H54 (cell line): Measurements from ENCODE around the gene EFHC1.

Experiments used
- DNase-seq: peaks from one replicate; pipeline ENCODE4 v3.0.0; 2011; ENCODE audit warnings: low spot score, mixed read lengths; ENCODE audit not compliant: insufficient read length
- FAIRE-seq: peaks from 3 replicates; lab custom pipeline; 2011; peaks lifted over from hg19 to GRCh38; lab: Jason Lieb, UNC
- POLR2A ChIP-seq: IDR thresholded peaks from 2 replicates; pipeline ENCODE4 v1.6.1; 2011; ENCODE audit warnings: low read depth, mild to moderate bottlenecking, low read length

The EFHC1 gene

GRCh38 chr6:52389626-52390360 is 30.3 kb upstream of the EFHC1 start:
- DNase-seq (no peak), FAIRE-seq (peak; percentile 84)
- TF ChIP-seq POLR2A: no peak

DNA sequence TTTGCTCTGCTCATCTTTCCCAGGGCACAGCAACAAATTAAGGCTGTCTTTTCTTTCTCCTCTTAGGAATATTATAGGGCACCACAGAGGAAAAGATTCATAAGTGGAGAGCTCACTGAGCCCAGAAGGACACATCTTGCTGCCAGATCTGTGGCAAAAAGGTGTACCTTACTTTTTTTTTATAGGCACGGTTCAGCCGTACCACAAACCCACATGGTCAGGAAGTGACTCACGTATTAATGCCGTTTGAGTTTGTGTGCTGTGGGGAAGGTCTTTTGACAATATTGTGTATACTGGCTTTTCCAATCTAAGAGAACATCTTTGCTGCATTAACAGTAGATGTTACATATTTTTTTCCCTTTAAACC is 29.8 kb upstream of the EFHC1 start:
- TF ChIP-seq POLR2A: no peak
- DNase-seq (peak; percentile 47), FAIRE-seq (peak; percentile 93)

GRCh38 chr6:52391599-52391998 is 28.5 kb upstream of the EFHC1 start:
- FAIRE-seq (no peak), DNase-seq (no peak)
- no peak for TF ChIP-seq POLR2A

- no peak for TF ChIP-seq POLR2A
- FAIRE-seq: peak; percentile 58
- no peak for DNase-seq
These were observed 27.2 kb upstream of the EFHC1 start for GRCh38 chr6:52392944-52393343.

- no peak for TF ChIP-seq POLR2A
- no peak for DNase-seq
- FAIRE-seq: no peak
These were observed 26.4 kb upstream of the EFHC1 start for GRCh38 chr6:52393780-52394179.

DNA sequence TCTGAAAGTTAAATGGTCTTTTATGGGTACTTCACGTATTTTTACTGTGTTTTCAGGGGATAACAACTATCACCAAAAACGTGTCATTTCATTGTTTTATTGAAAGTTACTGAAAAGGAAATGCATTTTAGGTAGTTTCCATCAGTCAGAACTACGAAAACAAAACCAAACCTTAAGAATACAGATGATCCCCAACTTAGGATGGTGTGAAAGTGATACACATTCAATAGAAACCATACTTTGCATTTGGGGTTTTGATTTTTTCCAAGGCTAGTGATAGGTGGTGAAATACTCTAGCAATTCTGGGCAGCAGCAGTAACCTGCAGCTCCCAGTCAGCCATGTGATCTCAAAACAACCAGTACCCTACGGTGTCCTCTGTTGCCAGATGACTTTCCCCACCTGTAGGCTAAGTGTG is 25.9 kb upstream of the EFHC1 start:
- TF ChIP-seq POLR2A: no peak
- FAIRE-seq (no peak), DNase-seq (no peak)

DNA sequence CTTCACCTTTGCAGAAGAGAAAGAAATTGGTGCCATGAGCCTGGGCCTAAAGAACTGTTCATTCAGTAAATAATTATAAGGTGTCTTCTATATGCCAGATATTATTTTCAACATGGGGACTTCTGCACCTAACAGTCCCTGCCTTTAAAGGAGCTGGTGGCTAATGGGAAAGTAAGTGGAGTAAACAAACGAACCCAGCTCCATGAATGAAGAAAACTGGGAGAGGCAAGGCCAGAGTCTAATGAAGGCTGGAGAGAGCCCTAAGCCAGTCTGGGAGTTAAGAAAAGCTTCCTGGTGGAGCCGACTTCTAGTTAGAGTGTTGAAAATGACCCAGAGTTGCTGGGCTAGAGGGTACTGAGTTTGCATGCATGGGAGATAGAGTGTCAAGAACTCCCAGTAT is 24.2 kb upstream of the EFHC1 start:
- TF ChIP-seq POLR2A: no peak
- DNase-seq (no peak), FAIRE-seq (no peak)

- peak; percentile 50 for DNase-seq
- TF ChIP-seq POLR2A: no peak
- FAIRE-seq: peak; percentile 87
These were observed 20.4 kb upstream of the EFHC1 start for GRCh38 chr6:52399511-52400312.

GRCh38 chr6:52400313-52401041 is 19.7 kb upstream of the EFHC1 start:
- DNase-seq (no peak), FAIRE-seq (no peak)
- no peak for TF ChIP-seq POLR2A

DNA sequence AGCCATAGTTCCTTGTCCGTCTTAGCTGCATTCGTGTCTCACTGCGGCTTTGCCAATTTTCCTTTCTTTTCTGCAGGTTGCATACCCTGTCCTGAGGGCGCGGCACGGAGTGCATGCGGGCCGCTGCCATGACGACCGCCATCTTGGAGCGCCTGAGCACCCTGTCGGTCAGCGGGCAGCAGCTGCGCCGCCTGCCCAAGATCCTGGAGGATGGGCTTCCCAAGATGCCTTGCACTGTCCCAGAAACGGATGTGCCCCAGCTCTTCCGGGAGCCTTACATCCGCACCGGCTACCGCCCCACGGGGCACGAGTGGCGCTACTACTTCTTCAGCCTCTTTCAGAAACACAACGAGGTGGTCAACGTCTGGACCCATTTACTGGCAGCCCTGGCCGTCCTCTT is 17.1 kb upstream of the EFHC1 start:
- no peak for TF ChIP-seq POLR2A
- DNase-seq (no peak), FAIRE-seq (no peak)

DNA sequence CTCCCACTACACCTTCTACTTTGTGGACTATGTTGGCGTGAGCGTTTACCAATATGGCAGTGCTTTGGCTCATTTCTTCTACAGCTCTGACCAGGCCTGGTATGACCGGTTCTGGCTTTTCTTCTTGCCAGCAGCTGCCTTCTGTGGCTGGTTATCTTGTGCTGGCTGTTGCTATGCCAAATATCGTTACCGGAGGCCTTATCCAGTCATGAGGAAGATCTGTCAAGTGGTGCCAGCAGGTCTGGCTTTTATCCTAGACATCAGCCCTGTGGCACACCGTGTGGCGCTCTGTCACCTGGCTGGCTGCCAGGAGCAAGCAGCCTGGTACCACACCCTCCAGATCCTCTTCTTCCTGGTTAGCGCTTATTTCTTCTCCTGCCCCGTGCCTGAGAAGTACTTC is 16.5 kb upstream of the EFHC1 start:
- no peak for DNase-seq
- TF ChIP-seq POLR2A: no peak
- FAIRE-seq: no peak

- no peak for TF ChIP-seq POLR2A
- FAIRE-seq: no peak
These were observed 14.9 kb upstream of the EFHC1 start for GRCh38 chr6:52405243-52405642.

DNA sequence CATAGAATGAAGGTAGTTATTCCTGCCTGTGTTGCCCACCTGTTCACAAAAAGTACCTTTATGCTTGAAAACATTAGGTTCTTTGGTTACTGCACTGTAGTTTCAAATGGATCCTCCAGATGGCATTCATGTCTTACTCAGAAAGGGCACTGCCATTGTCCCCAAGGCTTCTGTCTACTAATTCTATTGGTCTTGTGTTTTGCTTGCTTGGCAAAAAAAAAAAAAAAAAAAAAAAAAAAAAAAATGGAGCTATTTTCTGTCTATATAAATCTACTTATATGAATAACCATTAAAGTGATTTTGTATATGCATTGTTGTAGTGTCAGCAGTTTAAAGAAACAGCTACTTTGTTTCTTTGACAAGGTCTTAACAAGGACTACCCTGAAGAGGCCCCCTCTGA is 12.7 kb upstream of the EFHC1 start:
- FAIRE-seq (peak; percentile 66), DNase-seq (no peak)
- TF ChIP-seq POLR2A: no peak

More at GRCh38 chr6:52405243-52405642, 14.9 kb upstream of the EFHC1 start:
- no peak for DNase-seq

DNA sequence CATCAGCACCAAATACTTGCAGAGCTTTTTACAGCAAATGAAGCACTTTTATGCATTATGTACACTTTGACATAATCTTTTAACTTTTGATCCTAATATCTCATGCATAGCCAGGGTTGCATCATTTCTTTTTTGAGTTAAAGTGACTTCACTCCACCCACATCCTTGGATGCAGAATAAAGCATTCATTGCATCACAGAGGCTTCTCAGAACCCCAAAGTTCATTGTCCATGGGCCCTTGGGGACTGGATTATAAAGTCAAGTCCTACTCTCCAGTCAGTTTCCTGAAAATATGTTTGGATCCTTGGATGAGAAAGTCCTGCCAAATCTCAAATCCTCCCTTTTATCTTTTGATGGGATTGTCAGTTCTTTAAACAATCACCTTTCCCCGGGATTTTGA is 10.6 kb upstream of the EFHC1 start:
- DNase-seq (no peak), FAIRE-seq (no peak)
- no peak for TF ChIP-seq POLR2A
